Epithelial cell of proximal tubule (primary cell): Measurements from ENCODE around the gene CEBPA. TPM values are rescaled to one million over a fixed set of nuclear protein-coding genes. Genes with fewer than 3 reads are reported as not detected.

Experiments used
- DNase-seq: peaks from one replicate; pipeline ENCODE4 v3.0.0-alpha.2; 2011; ENCODE audit warnings: low read depth
- H3K4me3 ChIP-seq: 2 replicates; pipeline ENCODE4 v1.5.1; 2011; ENCODE audit warnings: low read depth, mild to moderate bottlenecking, low read length
- CTCF ChIP-seq: conservative IDR thresholded peaks from 2 replicates; pipeline ENCODE4 v1.5.1; 2012; ENCODE audit warnings: low read depth, mild to moderate bottlenecking, low read length
- total RNA-seq: library from RNA; depleted of rRNA; stranded (reverse); fragments of >200 nt; gene quantifications from 2 replicates; pipeline ENCODE4 v1.2.3, GENCODE V29; 2015

CEBPA gene
- total RNA-seq, 1 donor from 2014 or later, result 2.9 TPM

GRCh38 chr19:33275933-33276619, 26.3 kb downstream of the CEBPA start:
- TF ChIP-seq CTCF, result no peak
- no peak for DNase-seq
- no peak overlapping the region for H3K4me3 ChIP-seq

- H3K4me3 ChIP-seq, result no peak overlapping the region
- DNase-seq, result no peak
- TF ChIP-seq CTCF, result no peak
These were observed 26.8 kb downstream of the CEBPA start for GRCh38 chr19:33275559-33275932.

- H3K4me3 ChIP-seq, result no peak overlapping the region
- no peak for TF ChIP-seq CTCF
- no peak for DNase-seq
These were observed 27.4 kb downstream of the CEBPA start for GRCh38 chr19:33274663-33275558.

DNA sequence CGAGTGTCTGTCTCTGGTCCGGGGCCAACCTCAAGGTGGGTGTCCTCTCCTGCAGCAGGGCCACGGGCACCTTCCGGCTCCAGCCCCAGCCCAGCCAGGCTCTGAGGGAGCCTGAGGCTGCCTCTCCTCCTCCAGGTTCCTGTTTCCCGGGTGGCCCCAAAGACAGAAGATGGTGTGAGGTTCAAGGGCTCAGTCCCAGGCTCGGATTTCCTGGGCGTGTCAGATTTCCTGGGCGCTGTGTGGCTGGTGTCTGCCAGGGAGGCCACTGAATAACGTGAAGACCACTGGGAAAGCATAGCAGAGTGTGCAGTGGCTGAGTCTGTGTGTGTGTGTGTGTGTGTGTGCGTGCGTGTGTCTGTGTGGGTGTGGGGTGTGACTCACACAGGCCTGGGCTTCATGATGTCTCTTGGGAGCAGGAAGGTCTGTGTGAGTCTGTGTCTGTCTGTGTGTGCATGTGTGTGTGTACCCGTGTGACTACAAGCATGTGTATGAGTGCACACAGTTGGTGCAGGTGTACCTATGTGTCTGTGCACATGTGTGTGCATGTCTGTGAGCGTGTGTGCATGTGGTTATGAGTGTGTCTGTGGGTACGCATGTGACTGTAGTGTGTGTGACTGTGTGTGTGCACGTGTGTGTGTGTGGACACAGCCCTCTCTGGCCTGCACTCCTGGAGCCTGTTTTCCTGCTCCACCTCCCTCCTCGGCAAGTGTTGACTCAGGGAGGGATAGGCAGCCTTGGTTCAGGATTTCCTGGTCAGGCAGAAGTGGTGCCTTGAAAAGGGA, 28.3 kb downstream of the CEBPA start:
- peak; percentile 15 for DNase-seq
- no peak overlapping the region for H3K4me3 ChIP-seq
- no peak for TF ChIP-seq CTCF

GRCh38 chr19:33273065-33273736, 29.1 kb downstream of the CEBPA start:
- DNase-seq, result no peak
- no peak for TF ChIP-seq CTCF
- no peak overlapping the region for H3K4me3 ChIP-seq

DNA sequence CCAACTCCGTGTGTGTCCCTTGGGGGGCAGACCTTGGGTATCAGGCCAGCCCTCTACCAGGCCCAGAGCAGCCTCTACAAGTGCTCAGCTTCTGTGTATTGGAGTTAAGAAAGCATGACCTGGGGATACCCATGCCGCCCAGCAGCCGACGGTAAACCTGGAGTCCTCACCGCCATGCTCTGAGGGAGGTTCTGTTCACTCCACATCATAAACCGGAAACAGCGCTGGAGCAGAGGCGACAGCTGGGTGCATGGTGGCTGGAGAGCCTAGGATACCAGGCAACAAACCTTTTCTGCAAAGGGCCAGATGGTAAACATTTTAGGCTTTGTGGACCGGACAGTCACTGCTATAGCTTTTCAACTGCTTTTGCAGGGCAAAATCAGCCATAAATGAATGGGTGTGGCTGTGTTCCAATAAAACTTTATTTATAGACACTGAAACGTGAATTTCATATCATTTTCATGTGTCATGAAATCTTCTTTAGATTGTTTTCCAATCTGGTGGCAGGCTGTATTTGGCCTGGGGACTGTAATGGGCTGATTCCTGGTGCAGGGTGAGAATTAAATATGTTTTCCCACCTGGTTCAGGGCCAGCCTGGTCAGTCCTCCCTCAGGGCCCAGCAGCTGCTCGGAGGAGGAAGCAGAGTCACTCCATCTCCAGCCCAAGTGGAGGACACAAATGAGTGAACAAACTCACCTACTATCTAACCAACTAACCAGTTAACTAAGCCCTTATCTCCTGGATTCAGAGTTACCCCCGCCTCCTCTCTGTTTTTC, 30.9 kb downstream of the CEBPA start:
- DNase-seq, result no peak
- no peak overlapping the region for H3K4me3 ChIP-seq
- TF ChIP-seq CTCF, result no peak
